ENCODE results near the gene PTPRN2.
"Not testable (repeated sequence)": the region's sequence is repeated elsewhere in the genome, so short reads cannot be mapped to it uniquely, and the experiment has no call there.

PTPRN2 gene

DNA sequence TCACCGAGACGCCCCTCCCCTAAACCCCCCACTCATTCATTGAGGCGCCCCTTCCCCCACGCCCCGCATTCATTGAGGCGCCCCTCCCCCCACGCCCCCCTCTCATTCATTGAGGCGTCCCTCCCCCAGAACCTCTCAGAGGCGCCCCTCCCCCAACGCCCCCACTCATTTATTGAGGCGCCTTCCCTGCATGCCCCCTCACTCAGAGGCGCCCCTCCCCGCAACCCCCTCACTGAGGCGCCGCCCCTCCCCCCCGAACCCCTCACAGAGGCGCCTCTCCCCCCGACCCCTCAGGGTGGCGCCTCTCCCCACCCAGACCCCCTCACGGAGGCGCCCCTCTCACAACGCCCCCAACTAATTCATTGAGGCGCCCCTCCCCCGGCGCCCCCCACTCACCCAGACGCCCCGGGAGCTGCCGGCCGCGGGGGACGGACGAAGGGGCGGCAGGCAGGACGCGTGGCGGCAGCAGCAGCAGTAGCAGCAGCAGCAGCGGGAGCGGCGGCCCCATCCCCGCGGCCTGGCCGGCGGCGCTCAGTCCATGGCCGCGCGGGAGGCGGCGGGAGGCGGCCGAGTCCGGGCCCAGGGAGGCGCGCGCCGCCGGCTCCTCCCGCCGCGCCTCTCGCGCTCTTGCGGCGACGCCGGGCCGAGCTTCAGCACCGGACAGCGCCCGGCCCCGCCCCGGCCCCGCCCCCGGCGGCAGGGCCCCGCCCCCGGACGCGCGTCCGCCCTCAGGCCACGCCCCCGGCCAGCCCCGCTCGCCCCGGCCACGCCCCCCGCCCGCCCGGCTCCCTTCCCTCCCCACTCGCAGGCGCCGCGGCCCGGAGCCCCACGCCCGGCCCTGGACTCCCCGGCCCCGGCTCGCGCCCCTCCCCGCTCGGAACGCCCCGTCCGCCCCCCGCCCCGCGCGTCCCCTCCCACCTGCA is at the start of gene PTPRN2:
PTPRN2 (minus strand) TSS at position 662 of the 923 bp plus-strand sequence.
- H3K36me3 Mint-ChIP-seq (ENCODE audit: low read depth) = no peaks in the 10 kb centered on the region
- peak within 1 kb of the TSS; percentile 40 for H3K4me3 Mint-ChIP-seq
- no peak within 1 kb of the TSS for H3K27ac Mint-ChIP-seq
- peaks cover 78% of the 10 kb centered on the region for H3K27me3 Mint-ChIP-seq (ENCODE audit: low read depth, poor library complexity)
- DNase-seq = peak; percentile 86
- no peaks in the 10 kb centered on the region for H3K4me1 Mint-ChIP-seq
- H3K9me3 Mint-ChIP-seq = peaks cover 4% of the 10 kb centered on the region
- TF ChIP-seq, protein P1, sequence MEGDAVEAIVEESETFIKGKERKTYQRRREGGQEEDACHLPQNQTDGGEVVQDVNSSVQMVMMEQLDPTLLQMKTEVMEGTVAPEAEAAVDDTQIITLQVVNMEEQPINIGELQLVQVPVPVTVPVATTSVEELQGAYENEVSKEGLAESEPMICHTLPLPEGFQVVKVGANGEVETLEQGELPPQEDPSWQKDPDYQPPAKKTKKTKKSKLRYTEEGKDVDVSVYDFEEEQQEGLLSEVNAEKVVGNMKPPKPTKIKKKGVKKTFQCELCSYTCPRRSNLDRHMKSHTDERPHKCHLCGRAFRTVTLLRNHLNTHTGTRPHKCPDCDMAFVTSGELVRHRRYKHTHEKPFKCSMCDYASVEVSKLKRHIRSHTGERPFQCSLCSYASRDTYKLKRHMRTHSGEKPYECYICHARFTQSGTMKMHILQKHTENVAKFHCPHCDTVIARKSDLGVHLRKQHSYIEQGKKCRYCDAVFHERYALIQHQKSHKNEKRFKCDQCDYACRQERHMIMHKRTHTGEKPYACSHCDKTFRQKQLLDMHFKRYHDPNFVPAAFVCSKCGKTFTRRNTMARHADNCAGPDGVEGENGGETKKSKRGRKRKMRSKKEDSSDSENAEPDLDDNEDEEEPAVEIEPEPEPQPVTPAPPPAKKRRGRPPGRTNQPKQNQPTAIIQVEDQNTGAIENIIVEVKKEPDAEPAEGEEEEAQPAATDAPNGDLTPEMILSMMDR (IDR thresholded peaks at IDR 0.05) = no peak

DNA sequence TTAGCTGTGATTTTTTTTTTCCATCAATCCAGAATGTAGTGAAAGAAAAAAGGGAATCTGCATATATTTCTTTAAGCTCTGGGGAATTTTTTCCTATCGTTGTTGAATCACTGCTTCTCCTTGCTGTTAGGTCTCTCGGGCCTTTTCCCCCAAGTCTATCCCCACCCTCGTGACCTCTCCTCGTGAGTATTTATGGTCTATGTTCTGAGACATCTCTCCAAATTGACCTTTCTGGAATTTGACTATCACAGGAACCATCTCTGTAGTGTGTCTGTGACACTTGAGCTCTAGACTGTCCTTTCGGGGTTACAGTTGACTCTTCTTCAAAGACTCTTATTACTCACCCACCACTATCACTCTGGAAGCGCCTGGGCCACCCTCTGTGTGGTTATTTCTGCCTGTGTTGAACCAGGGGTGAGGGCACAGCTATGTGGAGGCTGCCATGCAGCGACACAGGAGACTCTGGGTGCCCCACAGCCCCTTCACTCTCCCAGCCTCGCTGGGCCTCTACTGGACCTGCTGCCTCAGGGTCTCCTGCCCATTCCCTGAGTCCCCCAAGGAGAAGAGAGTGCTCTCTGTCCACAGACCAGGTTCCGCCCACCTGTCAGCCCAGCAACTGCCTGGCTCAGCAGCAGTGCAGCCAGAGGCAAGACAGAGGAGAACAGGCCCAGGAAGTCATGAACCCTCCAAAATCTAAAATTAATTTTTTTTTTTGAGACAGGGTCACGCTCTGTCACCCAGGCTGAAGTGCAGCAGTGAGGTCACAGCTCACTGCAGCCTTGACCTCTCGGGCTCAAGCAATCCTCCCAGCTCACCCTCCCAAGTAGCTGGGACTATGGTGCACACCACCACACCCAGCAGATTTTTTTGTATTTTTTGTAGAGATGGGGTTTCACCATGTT is 45.7 kb upstream of the PTPRN2 start:
- TF ChIP-seq, protein P1 (IDR thresholded peaks at IDR 0.05) = no peak
- no peaks in the 10 kb centered on the region for H3K9me3 Mint-ChIP-seq
- peak overlapping the region; percentile 31 for H3K27ac Mint-ChIP-seq
- DNase-seq = no peak
- no peaks in the 10 kb centered on the region for H3K4me1 Mint-ChIP-seq
- no peaks in the 10 kb centered on the region for H3K27me3 Mint-ChIP-seq (ENCODE audit: low read depth, poor library complexity)
- peaks cover 49% of the 10 kb centered on the region for H3K36me3 Mint-ChIP-seq (ENCODE audit: low read depth)
- H3K4me3 Mint-ChIP-seq = no peak overlapping the region

DNA sequence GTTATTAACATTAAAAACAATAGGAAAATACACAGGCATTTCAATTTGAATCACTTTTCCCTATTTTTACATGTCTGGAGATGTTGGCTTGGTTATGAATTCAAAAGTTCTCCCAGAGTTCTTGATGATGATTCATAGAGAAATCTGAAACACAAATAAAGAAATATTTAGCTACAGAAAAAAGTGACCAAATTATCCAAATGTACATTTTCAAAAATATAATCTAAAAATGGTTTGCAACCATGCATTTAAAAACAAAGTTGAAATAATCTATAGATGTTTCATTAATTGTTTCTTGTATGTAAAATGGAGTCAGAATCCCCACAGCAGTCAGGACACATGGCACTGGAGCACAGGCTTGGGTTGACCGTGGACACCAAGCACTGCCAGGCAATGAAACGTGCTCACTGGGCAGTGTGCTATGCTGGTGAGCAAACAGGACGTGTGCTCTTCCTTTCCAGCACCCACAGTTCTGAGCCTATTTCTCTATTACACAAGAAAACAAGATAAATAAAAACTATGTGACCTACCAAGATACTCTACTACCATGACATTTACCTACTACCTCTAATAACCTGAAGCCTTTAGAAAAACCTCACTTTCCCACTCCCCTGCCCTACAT is 44.1 kb upstream of the PTPRN2 start:
- Mint-ChIP-seq H3K27ac (no peak overlapping the region), H3K27me3 (ENCODE audit: low read depth, poor library complexity) (no peaks in the 10 kb centered on the region), H3K4me3 (no peak overlapping the region), H3K9me3 (no peaks in the 10 kb centered on the region), H3K36me3 (ENCODE audit: low read depth) (peaks cover 52% of the 10 kb centered on the region), H3K4me1 (peaks cover 4% of the 10 kb centered on the region)
- no peak for DNase-seq
- TF ChIP-seq, protein P1 (IDR thresholded peaks at IDR 0.05) = no peak

DNA sequence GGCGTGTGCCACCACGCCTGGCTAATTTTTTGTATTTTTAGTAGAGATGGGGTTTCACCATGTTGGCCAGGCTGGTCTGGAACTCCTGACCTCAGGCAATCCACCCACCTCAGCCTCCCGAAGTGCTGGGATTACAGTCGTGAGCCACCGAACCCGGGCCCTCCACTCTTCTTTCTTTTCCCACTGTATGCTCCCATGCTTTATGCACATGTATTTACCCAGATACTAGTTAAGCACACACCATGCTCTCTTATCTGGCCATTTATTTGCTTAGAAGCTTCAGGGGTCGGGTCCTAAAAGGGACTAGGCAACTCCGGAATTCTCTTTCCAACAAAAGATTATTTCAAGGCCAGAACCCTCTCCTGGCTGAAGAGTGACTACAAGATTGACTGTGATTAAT is 38.7 kb upstream of the PTPRN2 start:
- not testable (repeated sequence) for H3K9me3 Mint-ChIP-seq; DNase-seq; H3K4me3 Mint-ChIP-seq; H3K27me3 Mint-ChIP-seq (ENCODE audit: low read depth, poor library complexity)
- H3K27ac Mint-ChIP-seq = peak overlapping the region; percentile 83
- H3K36me3 Mint-ChIP-seq (ENCODE audit: low read depth) = peaks cover 79% of the 10 kb centered on the region
- peaks cover 13% of the 10 kb centered on the region for H3K4me1 Mint-ChIP-seq

DNA sequence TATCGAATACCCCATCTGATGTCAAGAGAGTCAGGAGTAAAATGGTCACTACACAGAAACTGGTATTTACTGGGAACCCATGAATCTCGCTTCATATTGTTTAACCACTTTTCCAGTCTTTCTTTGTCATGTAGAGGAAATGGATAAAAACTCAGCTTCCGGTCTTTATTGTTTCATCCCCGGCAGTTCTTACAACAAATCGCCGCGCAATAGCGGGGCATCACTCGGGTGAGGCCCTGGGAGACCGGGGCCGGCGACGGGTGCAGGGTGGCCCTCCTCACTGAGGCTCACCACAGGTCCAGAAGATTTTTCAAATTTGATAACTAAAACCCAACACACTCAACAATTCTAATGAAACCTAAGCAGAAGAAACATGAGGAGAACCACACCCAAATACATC is 35.6 kb upstream of the PTPRN2 start:
- Mint-ChIP-seq H3K4me1 (peaks cover 13% of the 10 kb centered on the region), H3K4me3 (no peak overlapping the region), H3K27ac (no peak overlapping the region), H3K36me3 (ENCODE audit: low read depth) (peaks cover 63% of the 10 kb centered on the region), H3K9me3 (no peaks in the 10 kb centered on the region), H3K27me3 (ENCODE audit: low read depth, poor library complexity) (peaks cover 3% of the 10 kb centered on the region)
- TF ChIP-seq, protein P1 (IDR thresholded peaks at IDR 0.05) = no peak
- no peak for DNase-seq

All from nephron progenitor cell (in vitro differentiated cells).